Activated CD8-positive, alpha-beta T cell treated with anti-CD3 and anti-CD28 coated beads for 36 hours (primary cell): ENCODE data around the gene HARS1. TPM values are rescaled to one million over a fixed set of nuclear protein-coding genes. Genes with fewer than 3 reads are reported as not detected.
"Not testable (repeated sequence)": the region's sequence is repeated elsewhere in the genome, so short reads cannot be mapped to it uniquely, and the experiment has no call there.

Experiments used
- ATAC-seq: fragments of 200-7000 bp; cut with Tn5 transposase; one replicate; pipeline ENCODE4 v1.10.0; 2021; ENCODE audit warnings: mild to moderate bottlenecking, moderate library complexity
- CTCF ChIA-PET: fragments of 350-600 bp; sonication (Branson Sonifier 250); formaldehyde crosslinking; loops from one replicate; lab custom pipeline; 2021; ENCODE audit warnings: antibody characterized with exemption; lab: Charles Lee
- POLR2A ChIA-PET: fragments of 350-600 bp; sonication (Branson Sonifier 250); formaldehyde crosslinking; loops from one replicate; lab custom pipeline; 2021; ENCODE audit warnings: antibody characterized with exemption; lab: Charles Lee
- DNase-seq: peaks from one replicate; pipeline ENCODE4 v3.0.0-alpha.2; 2020
- H3K27ac Mint-ChIP-seq: one replicate; pipeline ENCODE4 v1.8.0; 2021; ENCODE audit warnings: mild to moderate bottlenecking, mixed read lengths
- H3K27me3 Mint-ChIP-seq: one replicate; pipeline ENCODE4 v1.8.0; 2021; ENCODE audit warnings: mixed read lengths
- H3K36me3 Mint-ChIP-seq: one replicate; pipeline ENCODE4 v1.8.0; 2021; ENCODE audit warnings: low read depth, mixed read lengths
- H3K4me1 Mint-ChIP-seq: one replicate; pipeline ENCODE4 v1.8.0; 2021; ENCODE audit warnings: low read depth, mixed read lengths
- H3K4me3 Mint-ChIP-seq: one replicate; pipeline ENCODE4 v1.8.0; 2021; ENCODE audit warnings: mild to moderate bottlenecking, moderate library complexity, mixed read lengths
- H3K9me3 Mint-ChIP-seq: one replicate; pipeline ENCODE4 v1.8.0; 2021; ENCODE audit warnings: mixed read lengths
- intact Hi-C: fragments of 100-400 bp; cut with micrococcal nuclease; formaldehyde crosslinking; loops from one replicate; pipeline ENCODE4 v1.10.0; 2022
- total RNA-seq, 2 experiments: library from RNA; stranded (reverse); gene quantifications; one replicate each; pipeline ENCODE4 v1.2.3, GENCODE V29; 2021
- TF ChIP-seq, protein P1 (sequence below): fragments of 200-600 bp; IDR thresholded peaks from one replicate; pipeline ENCODE4 v1.8.0; 2022; ENCODE audit warnings: antibody characterized with exemption, mild to moderate bottlenecking

Gene HARS1
- total RNA-seq, 2 experiments from 2014 or later = 84.5 to 84.9 TPM

DNA sequence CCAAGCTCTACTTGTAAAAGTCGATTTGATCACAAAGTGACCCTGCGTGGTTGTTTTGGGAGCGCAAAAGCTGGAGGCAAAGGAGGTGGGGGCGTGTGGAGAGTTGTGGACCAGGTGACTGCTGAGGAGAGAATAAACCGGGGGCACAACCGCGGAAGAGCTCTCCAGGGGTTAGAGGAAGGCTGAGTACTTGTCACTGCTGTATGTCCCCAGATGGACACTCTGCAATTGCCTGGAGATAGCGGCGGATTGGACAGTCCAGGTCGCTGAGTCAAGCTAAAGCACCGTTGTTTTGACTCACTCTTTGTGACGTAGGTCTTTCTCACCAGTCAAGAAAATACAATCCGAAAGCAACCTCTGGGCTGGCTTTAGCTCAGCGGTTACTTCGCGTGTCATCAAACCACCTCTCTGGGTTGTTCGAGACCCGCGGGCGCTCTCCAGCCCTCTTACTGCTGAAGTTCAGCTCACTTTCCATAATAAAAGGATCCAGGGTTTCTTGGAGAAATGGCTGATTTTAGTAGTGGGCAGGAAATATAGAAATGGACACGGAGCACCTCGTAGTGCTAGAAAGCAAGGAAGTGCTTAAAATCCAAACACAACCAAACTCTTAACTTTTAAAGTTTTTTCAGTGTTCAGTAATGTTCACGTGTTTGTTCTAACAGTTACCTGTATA is 34.8 kb upstream of the HARS1 start:
- peak; percentile 90 for DNase-seq
- peak overlapping the region; percentile 82 for H3K27ac Mint-ChIP-seq
- ChIA-PET CTCF (interaction anchor here (0.6 to 1.6 kb wide), 6 partner anchors 15 to 1121 kb away, joined by 3 to 10 read pairs (median 3); no protein-coding TSS in a partner anchor), POLR2A (interaction anchor here (0.7 to 2.1 kb wide), 4 partner anchors 11 to 595 kb away, joined by 3 to 13 read pairs (median 4); partner anchors contain the start of genes HARS1, HARS2 and TAF7)
- H3K36me3 Mint-ChIP-seq = peaks cover 3% of the 10 kb centered on the region
- peak; percentile 97 for ATAC-seq
- TF ChIP-seq, protein P1, sequence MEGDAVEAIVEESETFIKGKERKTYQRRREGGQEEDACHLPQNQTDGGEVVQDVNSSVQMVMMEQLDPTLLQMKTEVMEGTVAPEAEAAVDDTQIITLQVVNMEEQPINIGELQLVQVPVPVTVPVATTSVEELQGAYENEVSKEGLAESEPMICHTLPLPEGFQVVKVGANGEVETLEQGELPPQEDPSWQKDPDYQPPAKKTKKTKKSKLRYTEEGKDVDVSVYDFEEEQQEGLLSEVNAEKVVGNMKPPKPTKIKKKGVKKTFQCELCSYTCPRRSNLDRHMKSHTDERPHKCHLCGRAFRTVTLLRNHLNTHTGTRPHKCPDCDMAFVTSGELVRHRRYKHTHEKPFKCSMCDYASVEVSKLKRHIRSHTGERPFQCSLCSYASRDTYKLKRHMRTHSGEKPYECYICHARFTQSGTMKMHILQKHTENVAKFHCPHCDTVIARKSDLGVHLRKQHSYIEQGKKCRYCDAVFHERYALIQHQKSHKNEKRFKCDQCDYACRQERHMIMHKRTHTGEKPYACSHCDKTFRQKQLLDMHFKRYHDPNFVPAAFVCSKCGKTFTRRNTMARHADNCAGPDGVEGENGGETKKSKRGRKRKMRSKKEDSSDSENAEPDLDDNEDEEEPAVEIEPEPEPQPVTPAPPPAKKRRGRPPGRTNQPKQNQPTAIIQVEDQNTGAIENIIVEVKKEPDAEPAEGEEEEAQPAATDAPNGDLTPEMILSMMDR = no peak
- peaks cover 14% of the 10 kb centered on the region for H3K27me3 Mint-ChIP-seq
- peak overlapping the region; percentile 83 for H3K4me3 Mint-ChIP-seq
- intact Hi-C loops = no loop called here
- H3K4me1 Mint-ChIP-seq = peaks cover 10% of the 10 kb centered on the region
- no peaks in the 10 kb centered on the region for H3K9me3 Mint-ChIP-seq

DNA sequence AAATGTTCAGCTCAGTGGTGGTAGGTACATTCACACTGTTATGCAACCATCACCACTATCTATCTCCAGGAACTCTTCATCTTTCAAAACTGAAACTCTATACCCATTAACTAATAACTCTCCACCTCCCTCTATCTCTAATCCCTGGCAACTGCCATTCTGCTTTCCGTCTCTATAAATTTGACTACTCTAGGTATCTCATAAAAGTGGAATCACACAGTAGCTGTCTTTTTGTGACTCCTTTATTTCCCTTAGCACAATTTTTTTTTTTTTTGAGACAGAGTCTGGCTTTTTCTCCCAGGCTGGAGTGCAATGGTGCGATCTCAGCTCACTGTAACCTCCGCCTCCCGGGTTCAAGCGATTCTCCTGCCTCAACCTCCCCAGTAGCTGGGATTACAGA is 30.2 kb upstream of the HARS1 start:
- H3K27me3 Mint-ChIP-seq = peaks cover 12% of the 10 kb centered on the region
- H3K27ac Mint-ChIP-seq, ATAC-seq, DNase-seq, H3K4me3 Mint-ChIP-seq, H3K4me1 Mint-ChIP-seq, intact Hi-C loops, H3K36me3 Mint-ChIP-seq, H3K9me3 Mint-ChIP-seq, POLR2A ChIA-PET: not testable (repeated sequence)
- CTCF ChIA-PET = interaction anchor here (1.0 to 3.6 kb wide), 5 partner anchors 12 to 482 kb away, joined by 3 to 14 read pairs (median 7); no protein-coding TSS in a partner anchor

DNA sequence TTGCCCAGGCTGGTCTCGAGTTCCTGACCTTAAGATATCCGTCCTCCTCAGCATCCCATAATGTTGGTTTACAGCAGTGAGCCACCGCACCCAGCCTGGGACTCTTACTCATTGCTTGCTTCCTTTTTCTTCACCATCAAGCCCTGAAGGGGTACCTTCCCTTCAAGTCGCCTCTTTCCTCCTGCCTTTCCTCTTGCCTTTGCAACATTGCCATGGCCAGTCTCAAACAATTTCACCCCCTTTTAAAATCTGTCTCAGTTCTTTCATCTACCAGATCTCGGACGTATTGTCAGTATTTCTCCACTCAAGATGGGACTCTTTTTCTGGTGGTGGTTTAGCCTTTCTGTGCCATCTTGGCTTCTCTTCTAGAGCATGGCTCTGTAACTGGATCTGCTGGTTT is 29.6 kb upstream of the HARS1 start:
- POLR2A ChIA-PET, intact Hi-C loops, DNase-seq, H3K4me3 Mint-ChIP-seq, H3K9me3 Mint-ChIP-seq, H3K27ac Mint-ChIP-seq, H3K27me3 Mint-ChIP-seq, H3K36me3 Mint-ChIP-seq, ATAC-seq, H3K4me1 Mint-ChIP-seq: not testable (repeated sequence)
- CTCF ChIA-PET = interaction anchor here (0.6 to 1.9 kb wide), 8 partner anchors 9 to 477 kb away, joined by 3 to 10 read pairs (median 4); partner anchors contain the start of gene EIF4EBP3

DNA sequence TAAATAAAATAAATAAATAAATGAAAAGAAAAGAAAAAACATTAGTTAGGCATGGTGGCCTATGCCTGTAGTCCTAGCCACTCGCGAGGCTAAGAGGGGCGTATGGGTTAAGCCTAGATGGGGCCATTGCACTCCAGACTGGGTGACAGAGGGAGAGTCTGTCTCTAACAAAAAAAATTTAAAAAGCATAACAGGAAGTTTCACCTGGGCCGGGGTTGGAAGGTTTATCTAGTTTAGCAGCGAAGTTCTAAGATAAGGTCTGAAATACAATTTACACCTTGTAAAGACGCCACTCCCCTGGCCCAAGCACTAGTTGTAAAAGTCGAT is 27.1 kb upstream of the HARS1 start:
- no peak overlapping the region for H3K27ac Mint-ChIP-seq
- H3K36me3 Mint-ChIP-seq = no peaks in the 10 kb centered on the region
- POLR2A ChIA-PET = no interaction called here
- H3K4me1 Mint-ChIP-seq = peaks cover under 1% of the 10 kb centered on the region
- TF ChIP-seq, protein P1 = no peak
- H3K27me3 Mint-ChIP-seq = peaks cover 5% of the 10 kb centered on the region
- H3K4me3 Mint-ChIP-seq = no peak overlapping the region
- no peaks in the 10 kb centered on the region for H3K9me3 Mint-ChIP-seq
- intact Hi-C loops = loop anchor here (10.0 kb wide), 2 partner anchors 313 to 353 kb away; partner anchors contain the start of genes ANKHD1 and SLC4A9
- DNase-seq (no peak), ATAC-seq (no peak)
- CTCF ChIA-PET = interaction anchor here (0.7 to 1.0 kb wide), 2 partner anchors 345 to 478 kb away, joined by 3 read pairs; no protein-coding TSS in a partner anchor

DNA sequence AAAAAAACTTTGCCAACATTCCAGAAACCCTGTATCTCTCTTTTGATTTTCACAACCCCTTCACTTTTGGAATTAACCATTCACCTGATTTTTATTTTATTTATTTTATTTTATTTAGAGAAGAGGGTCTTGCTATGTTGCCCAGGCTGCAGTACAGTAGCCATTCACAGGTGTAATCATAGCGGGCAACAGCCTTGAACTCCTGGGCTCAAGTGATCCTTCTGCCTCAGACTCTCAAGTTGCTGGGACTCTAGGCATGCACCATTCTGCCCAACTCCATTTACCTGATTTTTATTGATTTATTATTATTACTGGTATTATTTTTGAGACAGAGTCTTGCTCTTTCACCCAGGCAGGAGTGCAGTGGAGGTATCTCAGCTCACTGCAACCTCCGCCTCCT is 25.1 kb upstream of the HARS1 start:
- intact Hi-C loops = loop anchor here (10.0 kb wide), 2 partner anchors 311 to 351 kb away; partner anchors contain the start of genes ANKHD1 and SLC4A9
- H3K4me1 Mint-ChIP-seq, CTCF ChIA-PET, ATAC-seq, H3K27ac Mint-ChIP-seq, H3K27me3 Mint-ChIP-seq, H3K9me3 Mint-ChIP-seq, H3K4me3 Mint-ChIP-seq, POLR2A ChIA-PET, H3K36me3 Mint-ChIP-seq, DNase-seq: not testable (repeated sequence)

DNA sequence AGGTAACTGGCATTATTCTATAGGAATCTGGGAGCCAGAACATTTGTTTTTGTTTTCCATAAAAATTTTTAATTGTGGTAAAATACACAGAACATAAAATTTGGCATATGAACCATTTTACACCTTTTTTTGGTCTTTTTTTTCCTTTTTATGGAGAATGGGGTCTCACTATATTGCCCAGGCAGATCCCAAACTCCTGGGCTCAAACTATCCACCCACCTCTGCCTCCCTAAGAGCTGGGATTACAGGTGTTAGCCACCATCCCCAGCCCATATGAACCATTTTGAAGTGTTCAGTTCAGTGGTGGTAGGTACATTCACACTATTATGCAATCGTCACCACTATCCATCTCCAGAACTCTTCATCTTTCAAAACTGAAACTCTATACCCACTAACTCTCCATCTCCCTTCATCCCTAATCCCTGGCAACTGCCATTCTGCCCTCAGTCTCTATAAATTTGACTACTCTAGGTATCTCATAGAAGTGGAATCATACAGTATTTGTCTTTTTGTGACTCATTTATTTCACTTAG is 22.5 kb upstream of the HARS1 start:
- H3K27me3 Mint-ChIP-seq = peaks cover 2% of the 10 kb centered on the region
- H3K4me1 Mint-ChIP-seq = peaks cover 16% of the 10 kb centered on the region
- CTCF ChIA-PET = no interaction called here
- DNase-seq = no peak
- H3K36me3 Mint-ChIP-seq = peaks cover 2% of the 10 kb centered on the region
- ATAC-seq = no peak
- TF ChIP-seq, protein P1 = no peak
- intact Hi-C loops = loop anchor here (10.0 kb wide), 2 partner anchors 309 to 349 kb away; partner anchors contain the start of genes ANKHD1 and SLC4A9
- no peak overlapping the region for H3K27ac Mint-ChIP-seq
- no peak overlapping the region for H3K4me3 Mint-ChIP-seq
- POLR2A ChIA-PET = no interaction called here
- H3K9me3 Mint-ChIP-seq = no peaks in the 10 kb centered on the region
